A673 (cell line): ENCODE measurements around the gene TSPAN11. TPM values are rescaled to one million over a fixed set of nuclear protein-coding genes. Genes with fewer than 3 reads are reported as not detected.
A peak's percentile ranks its signal among the peaks of the same experiment; 100 is the strongest.

Source experiments
- BruUV-seq: library from RNA; stranded (reverse); fragments of 400-500 nt; replicated peaks from 2 replicates; lab custom pipeline; 2021; lab: Mats Ljungman, UMichigan
- CTCF ChIA-PET: fragments of 300-600 bp; sonication (Branson Sonifier 250); formaldehyde crosslinking; loops from one replicate; lab custom pipeline; 2022; ENCODE audit warnings: antibody characterized with exemption; lab: Charles Lee
- POLR2A ChIA-PET: fragments of 300-600 bp; sonication (Branson Sonifier 250); formaldehyde crosslinking; loops from one replicate; lab custom pipeline; 2022; ENCODE audit warnings: antibody characterized with exemption; ENCODE audit not compliant: low non-redundant PET; lab: Charles Lee
- DNase-seq: peaks from one replicate; pipeline ENCODE4 v3.0.0-alpha.2; 2015; ENCODE audit warnings: low spot score
- H3K27ac ChIP-seq: fragments of 200-600 bp; sonication (generic); 2 replicates; pipeline ENCODE4 v1.5.1; 2016; ENCODE audit warnings: mixed run types, low read depth, mild to moderate bottlenecking, mixed read lengths, antibody characterized with exemption, low read length; ENCODE audit not compliant: poor library complexity, severe bottlenecking
- H3K27me3 ChIP-seq: fragments of 200-600 bp; sonication (generic); replicated peaks from 2 replicates; pipeline ENCODE4 v1.6.1; 2017; ENCODE audit warnings: mixed run types, low read depth, mild to moderate bottlenecking, mixed read lengths, antibody characterized with exemption, low read length; ENCODE audit not compliant: insufficient read depth, poor library complexity
- H3K36me3 ChIP-seq: fragments of 200-600 bp; sonication (generic); 2 replicates; pipeline ENCODE4 v1.6.1; 2016; ENCODE audit warnings: mixed run types, mild to moderate bottlenecking, mixed read lengths, antibody characterized with exemption, low read length; ENCODE audit not compliant: insufficient read depth, poor library complexity, severe bottlenecking
- H3K4me1 ChIP-seq: fragments of 200-600 bp; sonication (generic); 2 replicates; pipeline ENCODE4 v1.6.1; 2017; ENCODE audit warnings: mixed run types, mild to moderate bottlenecking, mixed read lengths, antibody characterized with exemption, low read length; ENCODE audit not compliant: insufficient read depth, poor library complexity, severe bottlenecking
- H3K4me3 ChIP-seq: fragments of 200-600 bp; sonication (generic); 2 replicates; pipeline ENCODE4 v1.5.1; 2016; ENCODE audit warnings: low read depth, mixed run types, mild to moderate bottlenecking, mixed read lengths, low read length; ENCODE audit not compliant: poor library complexity, severe bottlenecking
- H3K9me3 ChIP-seq: fragments of 200-600 bp; sonication (generic); 2 replicates; pipeline ENCODE4 v1.6.1; 2016; ENCODE audit warnings: mixed run types, low read depth, mild to moderate bottlenecking, mixed read lengths, antibody characterized with exemption, low read length; ENCODE audit not compliant: poor library complexity, severe bottlenecking
- EZH2 ChIP-seq: fragments of 200-600 bp; sonication (generic); IDR thresholded peaks from 2 replicates; pipeline ENCODE4 v1.6.1; 2017; ENCODE audit warnings: borderline replicate concordance, low read depth, mild to moderate bottlenecking, mixed read lengths, antibody characterized with exemption, low read length; ENCODE audit not compliant: poor library complexity, severe bottlenecking
- intact Hi-C: fragments of 100-400 bp; cut with micrococcal nuclease; formaldehyde crosslinking; loops from one replicate; pipeline ENCODE4 v1.10.0; 2022; ENCODE audit not compliant: unreplicated experiment
- total RNA-seq: library from RNA; stranded (reverse); gene quantifications from 2 replicates; pipeline ENCODE4 v1.2.3, GENCODE V29; 2021
- TF ChIP-seq, protein P1 (sequence below): fragments of 300-800, 200-600 bp; sonication (generic); conservative IDR thresholded peaks from 2 replicates; pipeline ENCODE4 v1.5.1; 2017; ENCODE audit warnings: low read depth, mild to moderate bottlenecking, antibody characterized with exemption, low read length, moderate library complexity, mixed read lengths

Gene TSPAN11
- total RNA-seq, 1 experiment from 2014 or later, result 20.9 TPM

DNA sequence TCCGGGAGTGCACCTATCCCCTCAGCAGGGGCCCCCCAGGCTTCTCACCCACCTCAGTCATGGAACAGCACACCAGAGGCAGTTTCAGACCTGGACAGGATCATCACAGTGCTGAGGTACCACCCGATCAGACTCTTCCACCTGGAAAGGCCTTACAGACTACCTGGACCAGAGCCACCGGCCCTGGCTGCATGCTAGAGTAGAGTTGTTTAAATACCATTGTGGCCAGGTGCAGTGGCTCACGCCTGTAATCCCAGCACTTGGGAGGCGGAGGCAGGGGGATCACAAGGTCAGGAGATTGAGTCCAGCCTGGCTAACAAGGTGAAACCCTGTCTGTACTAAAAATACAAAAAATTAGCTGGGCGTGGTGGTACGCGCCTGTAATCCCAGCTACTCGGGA lies 61.5 kb downstream of the TSPAN11 start:
- no peak overlapping the region for H3K4me3 ChIP-seq
- H3K36me3 ChIP-seq, result no peaks in the 10 kb centered on the region
- BruUV-seq, result no TSS peak
- no peaks in the 10 kb centered on the region for H3K27me3 ChIP-seq
- H3K9me3 ChIP-seq, result no peaks in the 10 kb centered on the region
- ChIA-PET POLR2A (no interaction called here), CTCF (no interaction called here)
- H3K27ac ChIP-seq, result no peak overlapping the region
- TF ChIP-seq EZH2, result no peak
- TF ChIP-seq, protein P1, sequence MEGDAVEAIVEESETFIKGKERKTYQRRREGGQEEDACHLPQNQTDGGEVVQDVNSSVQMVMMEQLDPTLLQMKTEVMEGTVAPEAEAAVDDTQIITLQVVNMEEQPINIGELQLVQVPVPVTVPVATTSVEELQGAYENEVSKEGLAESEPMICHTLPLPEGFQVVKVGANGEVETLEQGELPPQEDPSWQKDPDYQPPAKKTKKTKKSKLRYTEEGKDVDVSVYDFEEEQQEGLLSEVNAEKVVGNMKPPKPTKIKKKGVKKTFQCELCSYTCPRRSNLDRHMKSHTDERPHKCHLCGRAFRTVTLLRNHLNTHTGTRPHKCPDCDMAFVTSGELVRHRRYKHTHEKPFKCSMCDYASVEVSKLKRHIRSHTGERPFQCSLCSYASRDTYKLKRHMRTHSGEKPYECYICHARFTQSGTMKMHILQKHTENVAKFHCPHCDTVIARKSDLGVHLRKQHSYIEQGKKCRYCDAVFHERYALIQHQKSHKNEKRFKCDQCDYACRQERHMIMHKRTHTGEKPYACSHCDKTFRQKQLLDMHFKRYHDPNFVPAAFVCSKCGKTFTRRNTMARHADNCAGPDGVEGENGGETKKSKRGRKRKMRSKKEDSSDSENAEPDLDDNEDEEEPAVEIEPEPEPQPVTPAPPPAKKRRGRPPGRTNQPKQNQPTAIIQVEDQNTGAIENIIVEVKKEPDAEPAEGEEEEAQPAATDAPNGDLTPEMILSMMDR, result no peak
- no peak for DNase-seq
- intact Hi-C loops, result no loop called here
- no peaks in the 10 kb centered on the region for H3K4me1 ChIP-seq

DNA sequence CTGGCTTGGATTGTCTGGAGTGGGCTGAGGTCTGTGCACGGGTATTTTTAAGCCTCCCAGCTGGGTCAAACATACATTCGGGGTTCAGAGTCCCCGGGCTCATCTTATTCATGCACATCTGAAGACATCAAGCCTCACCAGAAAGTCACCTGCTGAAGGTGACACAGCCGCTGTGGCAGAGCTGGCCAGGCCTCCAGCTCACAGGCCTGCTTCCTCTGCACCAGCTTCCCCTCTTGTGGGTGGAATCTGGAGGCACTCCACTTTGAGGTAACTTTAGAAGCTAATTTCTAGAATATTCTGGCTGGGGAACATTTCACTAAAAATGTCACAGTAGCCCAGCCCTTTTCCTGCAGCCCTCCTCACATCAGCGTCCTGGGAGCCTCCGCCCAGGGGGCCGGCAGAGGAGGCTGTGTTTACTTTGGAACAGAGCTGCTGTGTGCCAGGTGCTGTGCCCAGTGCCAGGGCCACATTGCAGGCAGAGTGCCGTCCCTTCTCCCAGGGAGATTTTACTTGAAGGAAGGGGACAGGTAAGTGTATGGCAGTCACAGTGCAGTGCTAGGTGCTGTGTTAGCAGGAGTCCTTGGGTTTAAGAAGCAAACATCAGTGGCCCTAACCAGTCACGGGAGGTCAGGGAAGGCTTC lies 62.2 kb downstream of the TSPAN11 start:
- Histone ChIP-seq H3K27me3 (no peaks in the 10 kb centered on the region), H3K36me3 (no peaks in the 10 kb centered on the region), H3K9me3 (no peaks in the 10 kb centered on the region), H3K4me1 (no peaks in the 10 kb centered on the region), H3K4me3 (no peak overlapping the region), H3K27ac (no peak overlapping the region)
- no peak for DNase-seq
- BruUV-seq, result no TSS peak
- ChIA-PET CTCF (interaction anchor here (0.8 to 3.6 kb wide), 3 partner anchors 106 to 140 kb away, joined by 3 to 12 read pairs (median 5); no protein-coding TSS in a partner anchor), POLR2A (no interaction called here)
- intact Hi-C loops, result no loop called here
- TF ChIP-seq EZH2, result no peak
- TF ChIP-seq, protein P1, result no peak

DNA sequence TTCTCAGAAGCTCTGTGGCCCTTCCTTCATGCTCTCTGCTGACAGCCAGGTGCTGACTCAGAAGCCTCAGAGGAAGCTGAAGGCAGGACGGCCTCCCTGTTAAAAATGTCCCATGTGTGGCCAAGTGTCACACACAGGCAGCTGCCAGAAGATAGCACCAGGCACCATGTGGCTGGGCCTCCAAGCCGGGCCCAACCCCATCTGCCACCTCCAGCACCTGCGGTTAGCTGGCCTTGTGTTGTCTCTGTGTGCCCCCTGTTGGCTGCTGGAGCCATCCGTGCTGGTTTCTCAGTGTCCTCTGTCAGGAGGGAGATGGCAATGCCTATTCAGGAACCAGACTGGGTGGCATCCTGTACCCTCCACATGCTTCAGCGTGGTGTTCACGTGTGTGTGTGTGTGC lies 63.2 kb downstream of the TSPAN11 start:
- ChIA-PET CTCF (interaction anchor here (0.8 to 3.6 kb wide), 4 partner anchors 107 to 143 kb away, joined by 3 to 12 read pairs (median 5); no protein-coding TSS in a partner anchor), POLR2A (no interaction called here)
- no peak overlapping the region for H3K4me3 ChIP-seq
- H3K9me3 ChIP-seq, result no peaks in the 10 kb centered on the region
- BruUV-seq, result no TSS peak
- no peaks in the 10 kb centered on the region for H3K4me1 ChIP-seq
- peak; percentile 43 for DNase-seq
- no peak overlapping the region for H3K27ac ChIP-seq
- TF ChIP-seq, protein P1, result peak; percentile 50
- TF ChIP-seq EZH2, result no peak
- no peaks in the 10 kb centered on the region for H3K36me3 ChIP-seq
- H3K27me3 ChIP-seq, result no peaks in the 10 kb centered on the region
- intact Hi-C loops, result loop anchor here (1.0 kb wide), 1 partner anchor 138 kb away; no protein-coding TSS in a partner anchor
